ENCODE data around the gene ELAC1. TPM values are rescaled to one million over a fixed set of nuclear protein-coding genes. Genes with fewer than 3 reads are reported as not detected.

Gene ELAC1
- total and polyA plus RNA-seq, 2 of the 8 experiments (the other 6 are each of a cell fraction or from before 2014, with no cell fraction given) = 2.3 to 3.4 TPM

DNA sequence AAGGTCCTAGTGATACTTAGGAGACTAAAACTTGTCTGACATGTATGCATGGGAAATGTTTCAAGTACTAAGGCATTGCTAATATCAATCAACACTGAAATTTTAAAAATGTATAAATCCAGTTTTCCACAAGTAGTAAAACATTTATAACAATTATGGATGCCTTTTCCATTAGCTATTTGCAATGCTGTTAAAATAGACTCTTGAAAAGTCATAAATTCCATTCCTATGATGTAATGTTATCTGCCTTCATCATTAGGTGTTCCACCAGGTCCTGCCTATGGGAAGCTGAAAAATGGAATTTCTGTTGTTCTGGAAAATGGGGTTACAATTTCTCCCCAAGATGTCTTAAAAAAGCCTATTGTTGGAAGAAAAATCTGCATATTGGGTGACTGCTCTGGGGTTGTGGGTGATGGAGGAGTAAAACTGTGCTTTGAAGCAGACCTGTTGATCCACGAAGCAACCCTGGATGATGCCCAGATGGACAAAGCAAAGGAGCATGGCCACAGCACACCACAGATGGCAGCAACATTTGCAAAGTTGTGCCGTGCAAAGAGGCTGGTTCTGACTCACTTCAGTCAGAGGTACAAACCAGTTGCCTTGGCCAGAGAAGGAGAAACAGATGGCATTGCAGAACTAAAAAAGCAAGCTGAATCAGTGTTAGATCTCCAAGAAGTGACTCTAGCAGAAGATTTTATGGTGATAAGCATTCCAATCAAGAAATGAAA is 18.7 kb downstream of the ELAC1 start (continued):
- TF ChIP-seq ZNF274 (IDR thresholded peaks at IDR 0.05; ENCODE audit: borderline replicate concordance, extremely low read depth, low read length) (no peak), CBX5 (IDR thresholded peaks at IDR 0.05; ENCODE audit: low read depth, low read length) (no peak), NRF1 (IDR thresholded peaks at IDR 0.05; ENCODE audit: low read depth, low read length) (no peak), SRF (IDR thresholded peaks at IDR 0.05; ENCODE audit: low read depth, low read length) (no peak), SAP30 (IDR thresholded peaks at IDR 0.05; ENCODE audit: insufficient read depth, insufficient replicate concordance, low read length) (no peak), TEAD4 (IDR thresholded peaks at IDR 0.05; ENCODE audit: low read depth, low read length) (no peak)

All from H1 (cell line).